Osteoblast (primary cell): Measurements from ENCODE around the gene SLC12A7. TPM values are rescaled to one million over a fixed set of nuclear protein-coding genes. Genes with fewer than 3 reads are reported as not detected.
"Not testable (repeated sequence)": the region's sequence is repeated elsewhere in the genome, so short reads cannot be mapped to it uniquely, and the experiment has no call there.

ENCODE experiments used
- DNase-seq: peaks from one replicate; pipeline ENCODE4 v3.0.0; 2011; ENCODE audit warnings: low spot score, mixed read lengths; ENCODE audit not compliant: insufficient read length; ENCODE audit errors: missing footprints
- H2AFZ ChIP-seq: 2 replicates; pipeline ENCODE4 v1.6.0; 2011; ENCODE audit warnings: mild to moderate bottlenecking, low read length
- H3K27ac ChIP-seq: 2 replicates; pipeline ENCODE4 v1.5.1; 2011; ENCODE audit warnings: mild to moderate bottlenecking, low read depth, low read length, moderate library complexity
- H3K27me3 ChIP-seq: 2 replicates; pipeline ENCODE4 v1.6.0; 2012; ENCODE audit warnings: mild to moderate bottlenecking, control low read depth, inconsistent platforms, low read length, moderate library complexity; ENCODE audit not compliant: insufficient read depth
- H3K36me3 ChIP-seq: 2 replicates; pipeline ENCODE4 v1.5.1; 2011; ENCODE audit warnings: mild to moderate bottlenecking, low read length, control low read depth, moderate library complexity; ENCODE audit not compliant: insufficient read depth
- H3K4me1 ChIP-seq: 2 replicates; pipeline ENCODE4 v1.5.1; 2011; ENCODE audit warnings: mild to moderate bottlenecking, low read length, control low read depth, moderate library complexity; ENCODE audit not compliant: insufficient read depth
- H3K4me2 ChIP-seq: 2 replicates; pipeline ENCODE4 v1.6.0; 2011; ENCODE audit warnings: mild to moderate bottlenecking, low read length; ENCODE audit not compliant: insufficient read depth
- H3K4me3 ChIP-seq: fragments of 200-600 bp; sonication (generic); 3 replicates; pipeline ENCODE4 v1.5.1; 2012; ENCODE audit warnings: mild to moderate bottlenecking, low read length, inconsistent platforms; ENCODE audit not compliant: insufficient read depth
- H3K79me2 ChIP-seq: 2 replicates; pipeline ENCODE4 v1.6.0; 2012; ENCODE audit warnings: mild to moderate bottlenecking, low read length, control low read depth, inconsistent platforms; ENCODE audit not compliant: insufficient read depth
- H3K9me3 ChIP-seq: 2 replicates; pipeline ENCODE4 v1.5.1; 2011; ENCODE audit warnings: low read depth, low read length, control low read depth
- H4K20me1 ChIP-seq: 2 replicates; pipeline ENCODE4 v1.6.0; 2012; ENCODE audit warnings: mild to moderate bottlenecking, low read length, control low read depth; ENCODE audit not compliant: insufficient read depth
- total RNA-seq: library from RNA; depleted of rRNA; stranded (reverse); fragments of >200 nt; gene quantifications from 2 replicates; pipeline ENCODE4 v1.2.3, GENCODE V29; 2012
- TF ChIP-seq, protein P1 (sequence below): IDR thresholded peaks from 2 replicates; pipeline ENCODE4 v1.5.1; 2011; ENCODE audit warnings: mild to moderate bottlenecking, low read depth, low read length, moderate library complexity; ENCODE audit errors: extremely low read depth

Gene SLC12A7
- total RNA-seq, 1 donor: 6.9 TPM

DNA sequence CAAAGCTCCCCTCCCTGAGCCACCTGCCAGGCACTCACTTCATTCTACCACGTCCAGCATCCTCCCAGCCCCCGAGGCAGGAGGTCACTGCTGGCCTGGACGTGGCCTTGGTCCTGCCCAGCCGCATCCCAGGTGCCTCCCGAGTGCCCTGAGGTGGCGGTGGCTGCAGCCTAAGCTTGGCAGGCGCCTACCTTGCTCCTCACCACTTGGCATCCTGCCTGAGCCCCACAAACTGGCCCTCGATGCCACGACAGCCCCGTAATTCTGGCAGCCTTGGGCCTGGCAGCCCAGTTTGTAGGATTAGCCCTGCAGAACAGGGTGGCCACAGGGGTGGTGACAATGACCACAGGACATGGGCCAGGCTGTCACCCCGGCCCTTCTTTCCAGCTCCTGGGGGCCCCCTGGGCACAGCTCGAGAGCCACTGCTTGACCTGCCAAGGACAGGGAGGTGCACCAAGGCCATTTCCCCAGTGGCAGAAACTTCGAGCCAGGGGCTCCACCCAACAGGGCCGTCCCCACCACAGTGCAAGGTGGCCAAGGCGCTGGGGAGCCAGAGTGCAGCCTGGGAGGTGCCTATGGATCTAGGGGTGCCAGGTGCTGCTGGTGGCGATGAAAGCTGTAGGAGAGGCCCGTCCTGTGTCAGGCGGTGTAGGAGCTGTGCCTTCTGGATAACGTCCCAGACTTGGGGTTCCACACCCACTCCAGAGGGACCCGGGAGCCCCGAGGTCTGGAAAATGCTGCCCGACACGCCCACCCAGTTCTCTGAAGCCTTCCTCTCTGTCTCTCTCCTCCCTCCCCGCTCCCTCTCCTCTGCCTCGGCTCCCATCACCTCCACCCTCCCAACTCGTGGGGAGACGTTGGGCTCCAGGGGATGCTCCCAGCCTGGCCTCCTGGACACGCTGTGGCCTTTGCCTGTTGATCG lies 84.9 kb downstream of the SLC12A7 start:
- Histone ChIP-seq H4K20me1 (no peaks in the 10 kb centered on the region), H3K36me3 (no peaks in the 10 kb centered on the region), H3K9me3 (no peaks in the 10 kb centered on the region), H3K79me2 (no peaks in the 10 kb centered on the region), H3K27me3 (no peaks in the 10 kb centered on the region), H3K4me3 (no peak overlapping the region), H3K4me2 (no peak overlapping the region), H3K27ac (no peak overlapping the region), H2AFZ (no peak overlapping the region), H3K4me1 (no peaks in the 10 kb centered on the region)
- DNase-seq: peak; percentile 78
- TF ChIP-seq, protein P1, sequence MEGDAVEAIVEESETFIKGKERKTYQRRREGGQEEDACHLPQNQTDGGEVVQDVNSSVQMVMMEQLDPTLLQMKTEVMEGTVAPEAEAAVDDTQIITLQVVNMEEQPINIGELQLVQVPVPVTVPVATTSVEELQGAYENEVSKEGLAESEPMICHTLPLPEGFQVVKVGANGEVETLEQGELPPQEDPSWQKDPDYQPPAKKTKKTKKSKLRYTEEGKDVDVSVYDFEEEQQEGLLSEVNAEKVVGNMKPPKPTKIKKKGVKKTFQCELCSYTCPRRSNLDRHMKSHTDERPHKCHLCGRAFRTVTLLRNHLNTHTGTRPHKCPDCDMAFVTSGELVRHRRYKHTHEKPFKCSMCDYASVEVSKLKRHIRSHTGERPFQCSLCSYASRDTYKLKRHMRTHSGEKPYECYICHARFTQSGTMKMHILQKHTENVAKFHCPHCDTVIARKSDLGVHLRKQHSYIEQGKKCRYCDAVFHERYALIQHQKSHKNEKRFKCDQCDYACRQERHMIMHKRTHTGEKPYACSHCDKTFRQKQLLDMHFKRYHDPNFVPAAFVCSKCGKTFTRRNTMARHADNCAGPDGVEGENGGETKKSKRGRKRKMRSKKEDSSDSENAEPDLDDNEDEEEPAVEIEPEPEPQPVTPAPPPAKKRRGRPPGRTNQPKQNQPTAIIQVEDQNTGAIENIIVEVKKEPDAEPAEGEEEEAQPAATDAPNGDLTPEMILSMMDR: no peak

DNA sequence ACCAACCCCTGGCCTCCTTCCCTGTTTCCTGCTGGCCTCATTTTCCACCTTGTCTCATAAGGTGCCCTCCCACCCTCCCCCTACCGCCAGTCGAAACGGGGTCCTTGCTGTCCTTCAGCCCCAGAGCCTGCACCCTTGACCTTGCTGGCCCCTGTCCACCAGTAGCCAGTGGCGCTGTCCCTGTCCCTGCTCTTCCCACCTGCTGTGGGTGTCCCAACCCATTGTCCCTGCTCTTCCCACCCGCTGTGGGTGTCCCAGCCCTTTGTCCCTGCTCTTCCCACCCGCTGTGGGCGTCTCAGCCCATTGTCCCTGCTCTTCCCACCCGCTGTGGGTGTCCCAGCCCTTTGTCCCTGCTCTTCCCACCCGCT lies 89.9 kb downstream of the SLC12A7 start:
- H3K4me2 ChIP-seq, H2AFZ ChIP-seq, H4K20me1 ChIP-seq, H3K4me1 ChIP-seq, H3K27ac ChIP-seq, H3K27me3 ChIP-seq, H3K36me3 ChIP-seq, H3K79me2 ChIP-seq, H3K9me3 ChIP-seq, H3K4me3 ChIP-seq: not testable (repeated sequence)
- peak; percentile 62 for DNase-seq

DNA sequence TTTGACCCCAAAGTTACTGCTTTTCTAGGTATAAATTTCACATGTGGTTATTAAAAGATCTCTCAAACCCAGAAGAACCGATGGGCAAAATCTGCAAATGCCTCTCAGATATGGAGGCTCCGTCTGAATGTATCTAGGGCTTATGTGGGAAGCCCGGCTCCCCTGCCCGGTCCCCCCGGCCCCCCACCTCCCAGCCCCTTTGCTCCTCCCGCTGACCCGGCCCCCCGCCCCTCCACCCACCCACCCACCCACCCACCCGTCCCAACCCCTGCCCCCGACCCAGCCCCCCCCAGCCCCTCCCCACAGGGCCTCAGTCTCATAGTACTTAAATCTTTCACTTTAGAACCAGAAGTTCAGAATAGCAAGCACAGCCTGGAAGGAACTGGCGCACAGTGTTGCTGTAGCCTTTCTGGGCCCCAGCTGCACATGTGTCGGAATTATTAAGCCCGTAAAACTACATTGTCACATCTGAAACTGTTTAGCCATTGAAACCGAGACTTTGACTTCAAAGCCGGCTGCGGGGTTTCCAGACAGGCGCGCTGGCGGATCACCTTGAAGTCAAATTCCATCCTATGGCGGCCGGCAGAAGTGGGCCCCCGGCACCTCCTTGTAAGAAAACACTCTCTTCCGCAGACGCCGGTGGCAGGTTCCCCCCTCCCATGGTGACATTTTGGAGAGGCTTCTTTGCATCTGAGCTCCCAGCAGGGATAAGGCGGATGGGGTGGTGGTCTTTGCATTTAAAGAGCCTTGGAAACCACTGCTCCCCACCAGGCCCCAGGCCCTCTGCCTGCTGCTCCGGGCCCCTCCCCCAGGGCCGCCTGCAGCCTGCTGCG lies 90.5 kb downstream of the SLC12A7 start:
- Histone ChIP-seq H3K27me3 (peaks cover 3% of the 10 kb centered on the region), H3K27ac (no peak overlapping the region), H3K4me1 (no peaks in the 10 kb centered on the region), H3K36me3 (no peaks in the 10 kb centered on the region), H2AFZ (no peak overlapping the region), H3K79me2 (no peaks in the 10 kb centered on the region), H3K4me2 (no peak overlapping the region), H4K20me1 (no peaks in the 10 kb centered on the region), H3K4me3 (no peak overlapping the region), H3K9me3 (no peaks in the 10 kb centered on the region)
- TF ChIP-seq, protein P1: no peak
- peak; percentile 83 for DNase-seq

DNA sequence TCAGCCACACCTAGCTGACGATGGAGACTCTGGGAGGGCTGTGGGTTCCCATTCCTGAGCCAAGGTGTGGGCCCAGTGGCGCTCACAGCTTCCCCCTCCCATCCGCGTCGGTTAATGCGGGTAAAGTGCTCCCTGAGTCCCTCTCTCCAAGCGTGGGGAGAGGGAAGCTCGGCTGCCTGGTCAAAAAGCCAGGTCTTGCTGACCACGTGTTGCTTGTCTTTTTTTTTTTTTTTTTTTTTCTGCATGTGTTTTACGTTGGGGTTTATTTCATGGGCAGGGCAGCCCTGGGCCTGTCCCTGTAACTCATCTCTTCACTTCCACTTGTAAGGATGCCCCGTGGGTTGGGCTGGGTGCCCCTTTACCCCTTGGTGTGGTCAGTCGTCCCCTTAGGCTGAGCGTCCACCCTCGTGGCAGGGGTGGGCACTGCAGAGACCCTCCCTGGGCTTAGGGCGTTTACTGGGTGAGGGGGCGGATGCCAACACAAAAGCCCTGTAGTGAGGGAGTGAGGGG lies 91.4 kb downstream of the SLC12A7 start:
- Histone ChIP-seq H3K4me3 (no peak overlapping the region), H3K27me3 (peaks cover 3% of the 10 kb centered on the region), H3K79me2 (no peaks in the 10 kb centered on the region), H3K36me3 (no peaks in the 10 kb centered on the region), H3K27ac (no peak overlapping the region), H4K20me1 (no peaks in the 10 kb centered on the region), H3K4me1 (no peaks in the 10 kb centered on the region), H2AFZ (no peak overlapping the region), H3K9me3 (no peaks in the 10 kb centered on the region), H3K4me2 (no peak overlapping the region)
- TF ChIP-seq, protein P1: no peak
- peak; percentile 80 for DNase-seq
